ENCODE results near the gene HDAC11. TPM values are rescaled to one million over a fixed set of nuclear protein-coding genes. Genes with fewer than 3 reads are reported as not detected.
"Not testable (repeated sequence)": the region's sequence is repeated elsewhere in the genome, so short reads cannot be mapped to it uniquely, and the experiment has no call there.

HDAC11 gene
- 5.4 TPM for total RNA-seq (2013)
- polyA plus RNA-seq (1 to 10 TPM; 2.9 to 3.9 (median 3.5) TPM), polyA minus RNA-seq (3.9 and 5.5 TPM in 2 replicates), total RNA-seq (0.92 to 6.1 (median 3.9) reads per million in 11 experiments)

- Mint-ChIP-seq H3K4me1 (peaks cover 35% of the 10 kb centered on the region), H3K4me3 (peak within 1 kb of the TSS; percentile 88 to 94), H3K36me3 (peaks cover 10 to 16% of the 10 kb centered on the region in 2 donors), H3K27ac (peak within 1 kb of the TSS; percentile 90 to 97 (median 93)), H3K9me3 (no peaks in the 10 kb centered on the region), H3K27me3 (ENCODE audit: low read depth in 3 of 3) (peaks cover 0 to 11% (median 4%) of the 10 kb centered on the region in 3 donors)
- H3K4me2 ChIP-seq (replicated peaks; ENCODE audit: extremely low read depth, low read length, poor library complexity, severe bottlenecking) = peak within 1 kb of the TSS; percentile 82
- intact Hi-C loops (cut with micrococcal nuclease) = loop anchor here in 1 of 2 donors (10.0 kb wide), 1 partner anchor 515 kb away; no protein-coding TSS in a partner anchor
- peak within 1 kb of the TSS; percentile 76 to 79 (median 78) for H3K4me3 ChIP-seq (replicated peaks in 1 of 3; ENCODE audit: low read depth in 2 of 3, low read length in 3 of 3)
- no peaks in the 10 kb centered on the region for H3K79me2 ChIP-seq (ENCODE audit: insufficient read depth, low read length)
- peaks cover 22 to 34% of the 10 kb centered on the region in 2 donors for H3K4me1 ChIP-seq (ENCODE audit: control insufficient read depth in 1 of 2, insufficient read depth in 2 of 2, low read length in 2 of 2)
- peak; percentile 95 to 97 (median 97) for DNase-seq
- no peaks in the 10 kb centered on the region for H3K9me3 ChIP-seq (replicated peaks in 1 of 2; ENCODE audit: control insufficient read depth in 1 of 2, insufficient read depth in 1 of 2, low read length in 2 of 2)
- no peaks in the 10 kb centered on the region for H4K20me1 ChIP-seq (ENCODE audit: insufficient read depth, low read length)
- peak within 1 kb of the TSS; percentile 60 to 89 for H3K27ac ChIP-seq (ENCODE audit: low read depth in 1 of 2, low read length in 2 of 2)
- H3K9ac ChIP-seq (ENCODE audit: insufficient read depth, low read length, poor library complexity, severe bottlenecking) = peak within 1 kb of the TSS; percentile 84
- no peaks in the 10 kb centered on the region for H3K27me3 ChIP-seq (ENCODE audit: control insufficient read depth in 2 of 2, insufficient read depth in 2 of 2, low read length in 2 of 2)
- under 1% methylated on average over 67 of the region's 67 CpGs for WGBS (ENCODE audit: insufficient coverage)
- peaks cover 0 to 4% of the 10 kb centered on the region in 2 donors for H3K36me3 ChIP-seq (replicated peaks in 1 of 2; ENCODE audit: control insufficient read depth in 1 of 2, insufficient read depth in 2 of 2, low read length in 2 of 2)
- peak within 1 kb of the TSS; percentile 90 for H2AFZ ChIP-seq (ENCODE audit: insufficient read depth, low read depth, low read length, poor library complexity, severe bottlenecking)
- TF ChIP-seq CTCF (IDR thresholded peaks at IDR 0.05) = peak; percentile 18
Observed at GRCh38 chr3:13479582-13480339, at the start of gene HDAC11. Gene HDAC11 (plus strand): TSS chr3:13480306. CDS start chr3:13480348, 42 bp downstream.

GRCh38 chr3:13430411-13430875, 49.7 kb upstream of the HDAC11 start:
- H3K36me3 Mint-ChIP-seq; H3K27me3 Mint-ChIP-seq (ENCODE audit: low read depth in 3 of 3); H3K27ac Mint-ChIP-seq; H3K9me3 Mint-ChIP-seq; H3K9me3 ChIP-seq (replicated peaks in 1 of 2; ENCODE audit: control insufficient read depth in 1 of 2, insufficient read depth in 1 of 2, low read length in 2 of 2); H3K4me3 Mint-ChIP-seq; H3K4me1 ChIP-seq (ENCODE audit: control insufficient read depth in 1 of 2, insufficient read depth in 2 of 2, low read length in 2 of 2); H3K4me1 Mint-ChIP-seq; H3K36me3 ChIP-seq (replicated peaks in 1 of 2; ENCODE audit: control insufficient read depth in 1 of 2, insufficient read depth in 2 of 2, low read length in 2 of 2); H3K9ac ChIP-seq (ENCODE audit: insufficient read depth, low read length, poor library complexity, severe bottlenecking); H3K27ac ChIP-seq (ENCODE audit: low read depth in 1 of 2, low read length in 2 of 2); H3K4me3 ChIP-seq (replicated peaks in 1 of 3; ENCODE audit: low read depth in 2 of 3, low read length in 3 of 3); H3K4me2 ChIP-seq (replicated peaks; ENCODE audit: extremely low read depth, low read length, poor library complexity, severe bottlenecking); H4K20me1 ChIP-seq (ENCODE audit: insufficient read depth, low read length); H3K27me3 ChIP-seq (ENCODE audit: control insufficient read depth in 2 of 2, insufficient read depth in 2 of 2, low read length in 2 of 2); H2AFZ ChIP-seq (ENCODE audit: insufficient read depth, low read depth, low read length, poor library complexity, severe bottlenecking); H3K79me2 ChIP-seq (ENCODE audit: insufficient read depth, low read length); intact Hi-C loops (cut with micrococcal nuclease); DNase-seq: not testable (repeated sequence)
- WGBS (ENCODE audit: insufficient coverage) = 100% methylated on average over 1 of the region's 2 CpGs

All from CD14-positive monocyte (primary cell).